ENCODE results near the gene ITSN2. TPM values are rescaled to one million over a fixed set of nuclear protein-coding genes. Genes with fewer than 3 reads are reported as not detected.
"Not testable (repeated sequence)": the region's sequence is repeated elsewhere in the genome, so short reads cannot be mapped to it uniquely, and the experiment has no call there.

ITSN2 gene
- 10 to 100 TPM; 58.1 to 68.4 (median 65.8) TPM for total RNA-seq

DNA sequence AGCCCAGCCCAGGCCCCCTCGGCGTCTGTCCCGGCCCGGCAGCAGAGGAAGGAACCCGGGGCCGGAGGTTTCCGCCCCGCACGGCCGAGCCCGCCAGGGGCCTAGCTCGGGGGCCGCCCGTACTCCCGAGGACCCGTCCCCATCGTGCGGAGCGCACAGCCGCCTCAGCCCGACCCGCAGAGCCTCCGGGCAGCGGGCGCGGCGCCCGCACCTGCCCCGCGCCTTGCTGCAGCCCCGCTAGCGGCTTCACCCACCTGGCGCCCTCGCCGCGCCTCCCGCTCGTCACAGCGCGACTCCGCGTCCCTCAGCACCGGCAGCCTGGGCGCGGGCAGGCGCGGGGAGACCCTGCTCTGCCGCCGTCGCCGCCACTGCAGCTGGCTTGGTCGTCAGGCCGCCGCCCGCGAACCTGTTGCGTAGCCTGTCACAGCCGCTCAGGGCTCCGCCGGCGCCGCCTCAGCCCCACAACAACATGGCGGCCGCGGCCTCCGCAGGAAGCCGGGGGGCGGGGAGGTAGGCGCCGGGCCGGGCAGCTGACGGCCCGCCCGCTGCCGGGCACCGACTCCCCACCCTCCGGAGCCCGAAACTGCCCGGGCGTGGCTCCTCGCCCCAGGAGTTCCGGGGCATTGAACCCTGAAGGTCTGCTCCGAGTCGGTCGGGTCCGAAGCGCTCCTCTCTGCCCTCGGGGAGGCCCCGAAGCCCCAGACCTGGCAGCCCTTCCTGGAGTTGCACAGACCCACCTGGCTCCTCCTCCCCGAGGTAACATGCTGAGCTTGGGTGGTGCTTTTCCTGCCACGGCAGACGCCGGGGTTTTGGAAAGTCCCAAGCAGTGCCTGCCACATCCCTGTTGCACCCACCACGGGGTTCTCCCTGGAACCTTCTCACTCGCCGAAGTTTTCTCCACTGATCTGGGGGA, at the start of gene ITSN2:
ITSN2 (minus strand) TSS at position 487 of the 913 bp plus-strand sequence. CDS start 32,454 bp downstream, outside the sequence.
- H3K4me3 ChIP-seq (ENCODE audit: low read depth, poor library complexity, severe bottlenecking) = peak within 1 kb of the TSS; percentile 89
- intact Hi-C loops (cut with DNase I; ENCODE audit: low total_unique reads) = no loop called here
- DNase-seq (ENCODE audit: low spot score in 2 of 2) = peak; percentile 67 to 94
- 2 to 3% methylated on average over 19 to 27 of the region's 96 CpGs for WGBS, 2 donors
- TF ChIP-seq POLR2A (IDR thresholded peaks at IDR 0.05) = no peak
- TF ChIP-seq, protein P1, sequence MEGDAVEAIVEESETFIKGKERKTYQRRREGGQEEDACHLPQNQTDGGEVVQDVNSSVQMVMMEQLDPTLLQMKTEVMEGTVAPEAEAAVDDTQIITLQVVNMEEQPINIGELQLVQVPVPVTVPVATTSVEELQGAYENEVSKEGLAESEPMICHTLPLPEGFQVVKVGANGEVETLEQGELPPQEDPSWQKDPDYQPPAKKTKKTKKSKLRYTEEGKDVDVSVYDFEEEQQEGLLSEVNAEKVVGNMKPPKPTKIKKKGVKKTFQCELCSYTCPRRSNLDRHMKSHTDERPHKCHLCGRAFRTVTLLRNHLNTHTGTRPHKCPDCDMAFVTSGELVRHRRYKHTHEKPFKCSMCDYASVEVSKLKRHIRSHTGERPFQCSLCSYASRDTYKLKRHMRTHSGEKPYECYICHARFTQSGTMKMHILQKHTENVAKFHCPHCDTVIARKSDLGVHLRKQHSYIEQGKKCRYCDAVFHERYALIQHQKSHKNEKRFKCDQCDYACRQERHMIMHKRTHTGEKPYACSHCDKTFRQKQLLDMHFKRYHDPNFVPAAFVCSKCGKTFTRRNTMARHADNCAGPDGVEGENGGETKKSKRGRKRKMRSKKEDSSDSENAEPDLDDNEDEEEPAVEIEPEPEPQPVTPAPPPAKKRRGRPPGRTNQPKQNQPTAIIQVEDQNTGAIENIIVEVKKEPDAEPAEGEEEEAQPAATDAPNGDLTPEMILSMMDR (IDR thresholded peaks at IDR 0.05) = no peak

DNA sequence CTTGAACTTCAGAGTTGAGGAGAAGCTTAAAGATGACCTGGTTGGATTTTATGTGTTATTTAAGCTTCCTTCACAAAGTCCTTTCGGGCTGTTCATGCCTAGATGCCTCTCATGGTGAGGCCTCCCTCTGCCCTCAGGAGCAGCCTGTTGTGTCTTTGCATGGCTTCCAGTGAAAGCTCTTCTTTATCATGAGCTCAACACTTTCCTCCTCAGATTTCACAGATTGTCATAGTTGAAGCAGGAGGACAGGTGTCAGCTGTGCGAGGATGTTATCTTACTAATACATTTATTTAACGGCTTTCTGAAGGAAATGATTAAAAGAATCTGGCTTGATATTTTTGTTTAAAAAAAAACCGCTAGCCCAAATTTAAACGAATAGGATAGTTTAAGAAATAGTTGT, 48.8 kb upstream of the ITSN2 start:
- no peak overlapping the region for H3K4me3 ChIP-seq (ENCODE audit: low read depth, poor library complexity, severe bottlenecking)
- intact Hi-C loops (cut with DNase I; ENCODE audit: low total_unique reads) = no loop called here
- TF ChIP-seq, protein P1 (IDR thresholded peaks at IDR 0.05) = no peak
- TF ChIP-seq POLR2A (IDR thresholded peaks at IDR 0.05) = no peak
- DNase-seq (ENCODE audit: low spot score in 2 of 2) = no peak
- whole genome bisulfite sequencing, 2 donors = 76 to 81% methylated on average over 5 of the region's 5 CpGs

DNA sequence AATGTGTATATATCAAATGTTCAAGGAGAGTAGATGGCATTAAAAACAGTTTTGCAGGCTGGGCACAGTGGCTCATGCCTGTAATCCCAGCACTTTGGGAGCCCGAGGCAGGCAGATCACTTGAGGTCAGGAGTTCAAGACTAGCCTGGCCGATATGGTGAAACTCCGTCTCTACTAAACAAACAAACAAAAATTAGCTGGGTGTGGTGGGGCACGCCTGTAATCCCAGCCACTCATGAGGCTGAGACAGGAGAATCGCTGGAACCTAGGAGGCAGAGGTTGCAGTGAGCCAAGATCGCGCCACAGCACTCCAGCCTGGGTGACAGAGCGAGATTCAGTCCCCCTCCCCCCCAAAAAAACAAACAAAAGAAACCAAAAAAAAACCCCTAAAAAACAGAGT, 48.4 kb upstream of the ITSN2 start:
- intact Hi-C loops (cut with DNase I; ENCODE audit: low total_unique reads); DNase-seq (ENCODE audit: low spot score in 2 of 2); H3K4me3 ChIP-seq (ENCODE audit: low read depth, poor library complexity, severe bottlenecking): not testable (repeated sequence)
- 67 to 78% methylated on average over 8 of the region's 8 CpGs for WGBS, 2 donors

DNA sequence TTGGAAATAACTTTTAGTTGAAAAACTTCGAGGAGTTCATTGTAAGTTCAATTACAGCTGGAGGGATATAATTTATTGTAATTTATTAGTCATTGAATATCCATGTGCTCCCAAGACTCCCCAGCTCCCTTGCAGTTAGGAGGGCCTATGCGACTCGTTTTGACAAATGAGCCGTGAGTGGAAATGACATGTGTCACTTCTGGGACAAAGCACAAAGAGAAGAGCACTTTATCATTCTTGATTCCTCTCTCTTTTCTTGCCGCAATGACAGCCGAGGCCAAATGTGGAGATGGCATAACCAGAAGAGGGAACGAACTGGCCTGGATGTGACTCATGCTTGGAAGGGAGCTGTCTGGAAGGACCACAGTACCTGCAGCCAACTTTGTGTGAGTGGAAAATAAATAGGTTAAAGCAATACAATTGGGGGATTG, 44.2 kb upstream of the ITSN2 start:
- intact Hi-C loops (cut with DNase I; ENCODE audit: low total_unique reads) = no loop called here
- no peak for DNase-seq (ENCODE audit: low spot score in 2 of 2)
- H3K4me3 ChIP-seq (ENCODE audit: low read depth, poor library complexity, severe bottlenecking) = no peak overlapping the region
- no peak for TF ChIP-seq POLR2A (IDR thresholded peaks at IDR 0.05)
- TF ChIP-seq, protein P1 (IDR thresholded peaks at IDR 0.05) = no peak
- 47 to 50% methylated on average over 7 of the region's 7 CpGs for WGBS, 2 donors

DNA sequence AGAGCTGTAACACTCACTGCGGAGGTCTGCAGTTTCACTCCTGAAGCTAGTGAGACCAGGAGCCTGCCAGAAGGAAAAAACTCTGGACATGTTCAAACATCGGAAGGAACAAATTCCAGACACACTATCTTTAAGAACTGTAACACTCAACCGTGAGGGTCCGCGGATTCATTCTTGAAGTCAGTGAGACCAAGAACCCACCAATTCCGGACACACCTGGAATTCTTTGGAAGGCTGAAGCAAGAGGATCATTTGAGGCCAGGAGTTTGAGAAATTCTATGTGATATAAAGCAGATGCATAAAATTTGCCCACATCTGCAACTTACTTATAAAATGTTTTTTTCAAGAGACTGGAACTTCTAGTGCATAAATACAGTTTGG, 43.5 kb upstream of the ITSN2 start:
- TF ChIP-seq, protein P1 (IDR thresholded peaks at IDR 0.05) = no peak
- TF ChIP-seq POLR2A (IDR thresholded peaks at IDR 0.05) = no peak
- WGBS, 2 donors = 71 to 74% methylated on average over 6 of the region's 6 CpGs
- no peak overlapping the region for H3K4me3 ChIP-seq (ENCODE audit: low read depth, poor library complexity, severe bottlenecking)
- intact Hi-C loops (cut with DNase I; ENCODE audit: low total_unique reads) = no loop called here
- DNase-seq (ENCODE audit: low spot score in 2 of 2) = no peak

DNA sequence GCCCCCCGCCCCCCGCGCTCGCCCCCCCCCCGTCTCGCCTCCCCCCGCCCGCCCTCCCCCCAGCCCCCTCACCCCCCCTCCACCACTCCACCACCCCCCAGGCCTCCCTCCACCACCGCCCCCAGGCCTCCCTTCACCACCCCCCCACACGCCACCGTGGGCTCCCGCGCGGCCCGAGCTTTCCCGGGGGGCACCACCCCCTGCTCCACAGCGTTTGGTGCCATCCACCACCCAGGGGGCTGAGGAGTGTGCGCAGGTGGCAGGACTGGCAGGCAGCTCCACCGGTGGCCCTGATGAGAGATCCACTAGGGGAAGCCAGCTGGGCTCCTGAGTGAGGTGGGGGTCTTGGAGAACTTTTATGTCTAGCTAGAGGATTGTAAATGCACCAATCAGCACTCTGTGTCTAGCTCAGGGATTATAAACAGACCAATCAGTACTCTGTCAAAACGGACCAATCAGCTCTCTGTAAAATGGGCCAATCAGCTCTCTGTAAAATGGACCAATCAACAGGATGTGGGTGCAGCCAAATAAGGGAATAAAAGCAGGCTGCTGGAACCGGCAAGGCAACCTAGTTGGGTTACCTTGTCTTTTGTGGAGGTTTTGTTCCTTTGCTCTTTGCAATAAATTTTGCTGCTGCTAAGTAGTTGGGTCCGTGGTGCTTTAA, 43.0 kb upstream of the ITSN2 start:
- H3K4me3 ChIP-seq (ENCODE audit: low read depth, poor library complexity, severe bottlenecking) = no peak overlapping the region
- TF ChIP-seq, protein P1 (IDR thresholded peaks at IDR 0.05) = no peak
- TF ChIP-seq POLR2A (IDR thresholded peaks at IDR 0.05) = no peak
- intact Hi-C loops (cut with DNase I; ENCODE audit: low total_unique reads) = no loop called here
- no peak for DNase-seq (ENCODE audit: low spot score in 2 of 2)
- 63 to 76% methylated on average over 3 to 8 of the region's 22 CpGs for WGBS, 2 donors

Data from lower leg skin (tissue), 4 donors.